SHP77 treated with DMSO at 0.1 percent for 48 hours (cell line): ENCODE results near the gene PIP4K2A.
"Not testable (repeated sequence)": the region's sequence is repeated elsewhere in the genome, so short reads cannot be mapped to it uniquely, and the experiment has no call there.

Experiments
- DNase-seq: peaks from one replicate; lab custom pipeline; 2025; lab: John Stamatoyannopoulos, UW

PIP4K2A gene

GRCh38 chr10:22719406-22720042 is 5.1 kb upstream of the PIP4K2A start:
- DNase-seq, result no peak

GRCh38 chr10:22718659-22719058 is 4.3 kb upstream of the PIP4K2A start:
- DNase-seq, result not testable (repeated sequence)

GRCh38 chr10:22717728-22718127 is 3.4 kb upstream of the PIP4K2A start:
- no peak for DNase-seq

GRCh38 chr10:22716943-22717342 is 2.6 kb upstream of the PIP4K2A start:
- no peak for DNase-seq

GRCh38 chr10:22715290-22715625 is 880 bp upstream of the PIP4K2A start:
- DNase-seq, result no peak

GRCh38 chr10:22713853-22714478 is 412 bp downstream of the PIP4K2A start:
- DNase-seq, result no peak

- DNase-seq, result no peak
Observed at GRCh38 chr10:22712956-22713852, 1.2 kb downstream of the PIP4K2A start.

- DNase-seq, result no peak
Observed at GRCh38 chr10:22712211-22712955, 2.0 kb downstream of the PIP4K2A start.

- DNase-seq, result no peak
Observed at GRCh38 chr10:22711373-22711772, 3.0 kb downstream of the PIP4K2A start.

- no peak for DNase-seq
Observed at GRCh38 chr10:22710139-22710745, 4.1 kb downstream of the PIP4K2A start.

- DNase-seq, result no peak
Observed at GRCh38 chr10:22708772-22709171, 5.6 kb downstream of the PIP4K2A start.

GRCh38 chr10:22705527-22705926 is 8.9 kb downstream of the PIP4K2A start:
- no peak for DNase-seq

- no peak for DNase-seq
Observed at GRCh38 chr10:22704942-22705341, 9.4 kb downstream of the PIP4K2A start.

- no peak for DNase-seq
Observed at GRCh38 chr10:22704471-22704911, 9.9 kb downstream of the PIP4K2A start.

- DNase-seq, result no peak
Observed at GRCh38 chr10:22702348-22702747, 12.0 kb downstream of the PIP4K2A start.

GRCh38 chr10:22701132-22701826 is 13.1 kb downstream of the PIP4K2A start:
- no peak for DNase-seq

GRCh38 chr10:22700489-22700888 is 13.9 kb downstream of the PIP4K2A start:
- DNase-seq, result peak; percentile 72

- no peak for DNase-seq
Observed at GRCh38 chr10:22699976-22700375, 14.4 kb downstream of the PIP4K2A start.

GRCh38 chr10:22698941-22699440 is 15.4 kb downstream of the PIP4K2A start:
- DNase-seq, result no peak

GRCh38 chr10:22697800-22698199 is 16.6 kb downstream of the PIP4K2A start:
- DNase-seq, result no peak

- no peak for DNase-seq
Observed at GRCh38 chr10:22697101-22697500, 17.3 kb downstream of the PIP4K2A start.
